ENCODE measurements around the gene LYSMD2.

The LYSMD2 gene

DNA sequence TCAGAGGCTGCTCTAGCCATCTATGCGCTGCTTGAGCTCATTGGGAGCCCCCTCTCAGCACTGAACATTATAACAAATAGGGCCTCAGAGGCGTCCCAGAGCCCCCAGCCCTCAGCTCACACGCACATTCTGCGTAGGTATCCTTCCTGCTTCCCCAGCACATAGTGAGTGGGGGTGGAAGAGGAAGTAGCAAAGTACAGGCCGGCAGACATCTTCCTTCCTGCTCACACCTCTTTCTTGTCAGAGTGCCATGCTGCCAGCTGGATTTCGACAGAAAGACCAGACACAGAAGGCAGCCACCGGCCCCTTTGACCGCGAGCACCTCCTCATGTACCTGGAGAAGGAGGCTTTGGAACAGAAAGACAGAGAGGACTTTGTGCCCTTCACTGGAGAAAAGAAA is 30.6 kb upstream of the LYSMD2 start:
- H3K4me1 Mint-ChIP-seq: no peaks in the 10 kb centered on the region
- H3K4me3 Mint-ChIP-seq: no peak overlapping the region
- H3K36me3 Mint-ChIP-seq (ENCODE audit: low read depth): no peaks in the 10 kb centered on the region
- H3K27me3 Mint-ChIP-seq (ENCODE audit: low read depth): no peaks in the 10 kb centered on the region
- H3K27ac Mint-ChIP-seq: no peak overlapping the region
- no peak for TF ChIP-seq CTCF (IDR thresholded peaks at IDR 0.05; ENCODE audit: unreplicated experiment in 3 of 3)
- no peaks in the 10 kb centered on the region for H3K9me3 Mint-ChIP-seq

DNA sequence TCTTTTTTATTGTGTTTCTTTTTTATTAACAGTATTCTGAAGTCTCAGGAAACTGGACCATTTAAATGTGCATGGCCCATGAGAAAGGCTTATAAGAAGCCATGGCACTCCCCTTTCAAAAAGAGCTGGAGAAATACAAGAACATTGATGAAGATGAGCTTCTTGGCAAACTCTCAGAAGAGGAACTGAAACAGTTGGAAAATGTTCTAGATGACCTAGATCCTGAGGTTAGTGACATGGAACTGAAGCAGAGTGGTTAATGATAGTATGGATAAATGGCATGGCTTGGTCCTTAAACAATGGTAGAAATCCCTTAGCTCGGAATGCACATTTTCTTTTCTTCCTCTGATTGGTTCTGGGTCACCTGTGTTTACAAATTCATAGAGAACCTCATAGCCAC is 28.9 kb upstream of the LYSMD2 start:
- H3K27ac Mint-ChIP-seq: no peak overlapping the region

GRCh38 chr15:51765751-51766150 is 28.3 kb upstream of the LYSMD2 start:
- Mint-ChIP-seq H3K27ac (no peak overlapping the region), H3K27me3 (ENCODE audit: low read depth) (no peaks in the 10 kb centered on the region), H3K4me3 (no peak overlapping the region), H3K36me3 (ENCODE audit: low read depth) (no peaks in the 10 kb centered on the region), H3K9me3 (no peaks in the 10 kb centered on the region), H3K4me1 (no peaks in the 10 kb centered on the region)
- no peak for TF ChIP-seq CTCF (IDR thresholded peaks at IDR 0.05; ENCODE audit: unreplicated experiment in 3 of 3)

More for the DNA sequence above, 28.9 kb upstream of the LYSMD2 start:
- TF ChIP-seq CTCF (IDR thresholded peaks at IDR 0.05; ENCODE audit: unreplicated experiment in 3 of 3): no peak
- no peaks in the 10 kb centered on the region for H3K27me3 Mint-ChIP-seq (ENCODE audit: low read depth)
- no peaks in the 10 kb centered on the region for H3K4me1 Mint-ChIP-seq
- no peak overlapping the region for H3K4me3 Mint-ChIP-seq
- H3K9me3 Mint-ChIP-seq: no peaks in the 10 kb centered on the region
- H3K36me3 Mint-ChIP-seq (ENCODE audit: low read depth): no peaks in the 10 kb centered on the region

- Mint-ChIP-seq H3K36me3 (ENCODE audit: low read depth) (no peaks in the 10 kb centered on the region), H3K9me3 (no peaks in the 10 kb centered on the region), H3K4me1 (peaks cover 25% of the 10 kb centered on the region), H3K4me3 (no peak overlapping the region), H3K27me3 (ENCODE audit: low read depth) (peaks cover 12% of the 10 kb centered on the region), H3K27ac (no peak overlapping the region)
- TF ChIP-seq CTCF (IDR thresholded peaks at IDR 0.05; ENCODE audit: unreplicated experiment in 3 of 3): no peak
Measured at GRCh38 chr15:51760805-51761204, 23.4 kb upstream of the LYSMD2 start.

DNA sequence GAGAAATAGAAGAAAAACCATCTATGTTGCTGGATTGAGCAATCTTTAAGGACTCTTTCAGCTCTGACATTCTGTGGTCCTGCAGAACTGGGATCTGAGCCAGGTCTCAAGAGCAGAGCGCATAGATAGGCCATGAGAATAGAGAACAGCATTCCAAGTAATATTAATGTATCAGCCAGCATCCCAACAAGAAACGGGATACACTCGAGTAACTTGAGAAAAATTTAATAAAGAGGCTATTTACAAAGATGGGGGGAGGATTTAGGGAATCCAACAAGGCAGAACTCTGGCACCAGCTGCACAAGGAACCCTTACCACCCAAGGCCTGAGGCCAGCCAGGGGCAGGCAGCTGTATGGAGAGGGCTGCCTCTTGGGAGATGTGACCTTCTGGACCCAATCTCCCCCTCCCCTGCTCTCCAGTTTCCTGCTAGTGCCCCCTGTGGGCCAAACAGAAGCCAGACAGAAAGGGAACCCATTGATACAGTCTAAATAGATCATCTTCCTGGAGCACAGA is 22.2 kb upstream of the LYSMD2 start:
- TF ChIP-seq CTCF (IDR thresholded peaks at IDR 0.05; ENCODE audit: unreplicated experiment in 3 of 3): no peak

DNA sequence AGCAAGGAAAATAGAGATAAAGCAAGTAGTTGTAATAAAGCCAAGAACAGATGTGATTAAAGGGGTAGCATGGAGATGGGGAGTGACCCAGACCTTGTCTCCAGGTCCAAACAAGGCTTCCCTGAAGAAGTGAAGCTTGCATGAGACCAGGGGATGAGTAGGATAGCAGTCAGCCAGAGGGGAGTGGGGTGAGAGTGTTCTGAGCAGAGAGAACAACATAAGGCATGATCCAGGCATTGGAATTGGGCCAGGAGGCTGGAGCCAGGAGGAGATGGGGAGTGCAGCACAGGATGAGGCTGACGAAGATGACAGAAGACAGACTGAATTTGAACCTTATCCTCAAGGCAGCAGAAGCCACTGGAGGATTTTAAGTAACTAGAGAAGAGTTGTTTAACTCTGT is 21.2 kb upstream of the LYSMD2 start:
- H3K27ac Mint-ChIP-seq: peak overlapping the region in 2 of 3 experiments; percentile 9 to 29
- H3K9me3 Mint-ChIP-seq: no peaks in the 10 kb centered on the region
- H3K36me3 Mint-ChIP-seq (ENCODE audit: low read depth): no peaks in the 10 kb centered on the region
- peaks cover 34% of the 10 kb centered on the region for H3K27me3 Mint-ChIP-seq (ENCODE audit: low read depth)
- TF ChIP-seq CTCF (IDR thresholded peaks at IDR 0.05; ENCODE audit: unreplicated experiment in 3 of 3): no peak
- H3K4me3 Mint-ChIP-seq: peak overlapping the region in 1 of 3 experiments; percentile 1
- H3K4me1 Mint-ChIP-seq: peaks cover 25% of the 10 kb centered on the region

More for the DNA sequence above, 22.2 kb upstream of the LYSMD2 start:
- Mint-ChIP-seq H3K36me3 (ENCODE audit: low read depth) (no peaks in the 10 kb centered on the region), H3K27me3 (ENCODE audit: low read depth) (peaks cover 24% of the 10 kb centered on the region), H3K9me3 (no peaks in the 10 kb centered on the region), H3K4me3 (no peak overlapping the region), H3K4me1 (peaks cover 25% of the 10 kb centered on the region), H3K27ac (peak overlapping the region in 2 of 3 experiments; percentile 28 to 29)

Measured in nephron (organoid).